ENCODE data around the gene SCLT1.

SCLT1 gene

GRCh38 chr4:128921954-128922353 lies 171.4 kb downstream of the SCLT1 start:
- Histone ChIP-seq H3K18ac (ENCODE audit: low read length) (no peak overlapping the region), H2BK5ac (ENCODE audit: low read depth, low read length, poor library complexity) (no peak overlapping the region), H4K8ac (ENCODE audit: low read depth, low read length) (no peak overlapping the region), H3K4ac (ENCODE audit: low read depth, low read length) (no peak overlapping the region), H3K79me1 (ENCODE audit: low read length) (no peaks in the 10 kb centered on the region), H3K4me3 (ENCODE audit: low read depth, low read length) (no peak overlapping the region), H2BK12ac (ENCODE audit: low read length) (no peak overlapping the region), H2AFZ (ENCODE audit: insufficient read depth, low read length, poor library complexity) (no peak overlapping the region), H3K27ac (ENCODE audit: low read depth, low read length) (no peak overlapping the region), H2AK5ac (ENCODE audit: low read length) (no peak overlapping the region), H3K23ac (ENCODE audit: low read length) (no peak overlapping the region), H4K12ac (ENCODE audit: low read depth, low read length) (no peak overlapping the region), H3K9ac (ENCODE audit: low read length) (no peak overlapping the region), H3K4me1 (ENCODE audit: control insufficient read depth in 1 of 2, insufficient read depth in 2 of 2, low read length in 2 of 2) (no peaks in the 10 kb centered on the region), H3K14ac (ENCODE audit: low read length) (no peak overlapping the region), H3K36me3 (ENCODE audit: control insufficient read depth in 1 of 2, insufficient read depth in 2 of 2, low read length in 2 of 2) (no peaks in the 10 kb centered on the region), H3K27me3 (ENCODE audit: insufficient read depth, low read length) (no peaks in the 10 kb centered on the region), H4K91ac (ENCODE audit: low read depth, low read length) (no peak overlapping the region), H2BK120ac (ENCODE audit: insufficient read depth, low read length, poor library complexity) (no peak overlapping the region), H3K9me3 (ENCODE audit: insufficient read depth, low read depth, low read length) (no peaks in the 10 kb centered on the region), H3K4me2 (ENCODE audit: low read length) (no peak overlapping the region), H3K79me2 (ENCODE audit: control insufficient read depth, insufficient read depth, low read length, poor library complexity) (no peaks in the 10 kb centered on the region)
- DNase-seq: no peak
- no CpG with 5 or more reads among the region's 3 CpGs for WGBS (ENCODE audit: extremely low coverage, insufficient coverage, insufficient read length)

- Histone ChIP-seq H2BK120ac (ENCODE audit: insufficient read depth, low read length, poor library complexity) (no peak overlapping the region), H2AFZ (ENCODE audit: insufficient read depth, low read length, poor library complexity) (no peak overlapping the region), H4K12ac (ENCODE audit: low read depth, low read length) (no peak overlapping the region), H3K79me2 (ENCODE audit: control insufficient read depth, insufficient read depth, low read length, poor library complexity) (no peaks in the 10 kb centered on the region), H3K4me2 (ENCODE audit: low read length) (no peak overlapping the region), H2AK5ac (ENCODE audit: low read length) (no peak overlapping the region), H4K8ac (ENCODE audit: low read depth, low read length) (no peak overlapping the region), H3K14ac (ENCODE audit: low read length) (no peak overlapping the region), H3K4me3 (ENCODE audit: low read depth, low read length) (no peak overlapping the region), H3K79me1 (ENCODE audit: low read length) (no peaks in the 10 kb centered on the region), H3K36me3 (ENCODE audit: control insufficient read depth in 1 of 2, insufficient read depth in 2 of 2, low read length in 2 of 2) (no peaks in the 10 kb centered on the region), H2BK12ac (ENCODE audit: low read length) (no peak overlapping the region), H4K91ac (ENCODE audit: low read depth, low read length) (no peak overlapping the region), H3K9ac (ENCODE audit: low read length) (no peak overlapping the region), H3K4ac (ENCODE audit: low read depth, low read length) (no peak overlapping the region), H3K27me3 (ENCODE audit: insufficient read depth, low read length) (no peaks in the 10 kb centered on the region), H3K23ac (ENCODE audit: low read length) (no peak overlapping the region), H2BK5ac (ENCODE audit: low read depth, low read length, poor library complexity) (no peak overlapping the region), H3K4me1 (ENCODE audit: control insufficient read depth in 1 of 2, insufficient read depth in 2 of 2, low read length in 2 of 2) (no peaks in the 10 kb centered on the region), H3K9me3 (ENCODE audit: insufficient read depth, low read depth, low read length) (no peaks in the 10 kb centered on the region), H3K27ac (ENCODE audit: low read depth, low read length) (no peak overlapping the region), H3K18ac (ENCODE audit: low read length) (no peak overlapping the region)
- no peak for DNase-seq
- WGBS (ENCODE audit: extremely low coverage, insufficient coverage, insufficient read length): no CpG with 5 or more reads among the region's 2 CpGs
Measured at GRCh38 chr4:128917781-128918180, 175.6 kb downstream of the SCLT1 start.

GRCh38 chr4:128916832-128917231 lies 176.5 kb downstream of the SCLT1 start:
- H4K91ac ChIP-seq (ENCODE audit: low read depth, low read length): no peak overlapping the region
- WGBS (ENCODE audit: extremely low coverage, insufficient coverage, insufficient read length): no CpG with 5 or more reads among the region's 6 CpGs

GRCh38 chr4:128915544-128915943 lies 177.8 kb downstream of the SCLT1 start:
- H4K12ac ChIP-seq (ENCODE audit: low read depth, low read length): no peak overlapping the region
- no peak overlapping the region for H2AK5ac ChIP-seq (ENCODE audit: low read length)
- no peak overlapping the region for H3K23ac ChIP-seq (ENCODE audit: low read length)
- H3K14ac ChIP-seq (ENCODE audit: low read length): no peak overlapping the region
- H2BK120ac ChIP-seq (ENCODE audit: insufficient read depth, low read length, poor library complexity): no peak overlapping the region
- H3K36me3 ChIP-seq (ENCODE audit: control insufficient read depth in 1 of 2, insufficient read depth in 2 of 2, low read length in 2 of 2): no peaks in the 10 kb centered on the region
- no peak overlapping the region for H3K18ac ChIP-seq (ENCODE audit: low read length)
- DNase-seq: no peak
- no peak overlapping the region for H2BK5ac ChIP-seq (ENCODE audit: low read depth, low read length, poor library complexity)
- H3K27ac ChIP-seq (ENCODE audit: low read depth, low read length): no peak overlapping the region
- no peak overlapping the region for H3K4me2 ChIP-seq (ENCODE audit: low read length)
- H3K79me1 ChIP-seq (ENCODE audit: low read length): no peaks in the 10 kb centered on the region
- H3K9ac ChIP-seq (ENCODE audit: low read length): no peak overlapping the region
- no peak overlapping the region for H3K4me3 ChIP-seq (ENCODE audit: low read depth, low read length)
- H3K27me3 ChIP-seq (ENCODE audit: insufficient read depth, low read length): no peaks in the 10 kb centered on the region
- no peak overlapping the region for H2AFZ ChIP-seq (ENCODE audit: insufficient read depth, low read length, poor library complexity)
- H3K4me1 ChIP-seq (ENCODE audit: control insufficient read depth in 1 of 2, insufficient read depth in 2 of 2, low read length in 2 of 2): no peaks in the 10 kb centered on the region
- no peak overlapping the region for H4K91ac ChIP-seq (ENCODE audit: low read depth, low read length)
- no peak overlapping the region for H3K4ac ChIP-seq (ENCODE audit: low read depth, low read length)
- H3K79me2 ChIP-seq (ENCODE audit: control insufficient read depth, insufficient read depth, low read length, poor library complexity): no peaks in the 10 kb centered on the region
- no peak overlapping the region for H4K8ac ChIP-seq (ENCODE audit: low read depth, low read length)
- H2BK12ac ChIP-seq (ENCODE audit: low read length): no peak overlapping the region
- H3K9me3 ChIP-seq (ENCODE audit: insufficient read depth, low read depth, low read length): no peaks in the 10 kb centered on the region

More at GRCh38 chr4:128916832-128917231, 176.5 kb downstream of the SCLT1 start:
- Histone ChIP-seq H3K23ac (ENCODE audit: low read length) (no peak overlapping the region), H3K79me1 (ENCODE audit: low read length) (no peaks in the 10 kb centered on the region), H2AK5ac (ENCODE audit: low read length) (no peak overlapping the region), H3K4me1 (ENCODE audit: control insufficient read depth in 1 of 2, insufficient read depth in 2 of 2, low read length in 2 of 2) (no peaks in the 10 kb centered on the region), H3K4ac (ENCODE audit: low read depth, low read length) (no peak overlapping the region), H3K79me2 (ENCODE audit: control insufficient read depth, insufficient read depth, low read length, poor library complexity) (no peaks in the 10 kb centered on the region), H2BK120ac (ENCODE audit: insufficient read depth, low read length, poor library complexity) (no peak overlapping the region), H3K4me2 (ENCODE audit: low read length) (no peak overlapping the region), H3K18ac (ENCODE audit: low read length) (no peak overlapping the region), H4K8ac (ENCODE audit: low read depth, low read length) (no peak overlapping the region), H3K36me3 (ENCODE audit: control insufficient read depth in 1 of 2, insufficient read depth in 2 of 2, low read length in 2 of 2) (no peaks in the 10 kb centered on the region), H3K27ac (ENCODE audit: low read depth, low read length) (no peak overlapping the region), H3K27me3 (ENCODE audit: insufficient read depth, low read length) (no peaks in the 10 kb centered on the region), H4K12ac (ENCODE audit: low read depth, low read length) (no peak overlapping the region), H3K4me3 (ENCODE audit: low read depth, low read length) (no peak overlapping the region), H2BK5ac (ENCODE audit: low read depth, low read length, poor library complexity) (no peak overlapping the region), H2BK12ac (ENCODE audit: low read length) (no peak overlapping the region), H3K9me3 (ENCODE audit: insufficient read depth, low read depth, low read length) (no peaks in the 10 kb centered on the region), H3K14ac (ENCODE audit: low read length) (no peak overlapping the region), H3K9ac (ENCODE audit: low read length) (no peak overlapping the region), H2AFZ (ENCODE audit: insufficient read depth, low read length, poor library complexity) (no peak overlapping the region)
- peak in 1 of 2 donors; percentile 11 for DNase-seq

All from trophoblast cell (in vitro differentiated cells and primary cell).